ENCODE data around the gene MARCO. TPM values are rescaled to one million over a fixed set of nuclear protein-coding genes. Genes with fewer than 3 reads are reported as not detected.

MARCO gene
- total and polyA plus RNA-seq, 10 of the 15 experiments (the other 5 are each of a cell fraction or from before 2014, with no cell fraction given) = 0.13 to 0.67 (median 0.32) TPM; not detected in 5

- Histone ChIP-seq H3K79me2 (ENCODE audit: control insufficient read depth, insufficient read depth, low read length) (no peaks in the 10 kb centered on the region), H2AFZ (ENCODE audit: control insufficient read depth, low read depth, low read length) (no peak overlapping the region), H3K4me1 (ENCODE audit: control insufficient read depth, insufficient read depth, low read length) (no peaks in the 10 kb centered on the region), H3K4me2 (ENCODE audit: control insufficient read depth, insufficient read depth) (no peak overlapping the region), H3K9ac (ENCODE audit: control insufficient read depth, insufficient read depth, low read length) (no peak overlapping the region), H3K4me3 (no peak overlapping the region), H3K9me3 (replicated peaks; ENCODE audit: control insufficient read depth, insufficient read depth, low read length) (no peaks in the 10 kb centered on the region), H3K27ac (ENCODE audit: control insufficient read depth, insufficient read depth) (no peak overlapping the region), H4K20me1 (ENCODE audit: control insufficient read depth, insufficient read depth) (no peaks in the 10 kb centered on the region), H3K27me3 (replicated peaks in 1 of 2; ENCODE audit: control insufficient read depth in 2 of 2, insufficient read depth in 2 of 2, low read length in 1 of 2) (no peaks in the 10 kb centered on the region; a peak in 1 of 4 replicates), H3K36me3 (ENCODE audit: control insufficient read depth in 2 of 2, insufficient read depth in 2 of 2, low read length in 1 of 2) (no peaks in the 10 kb centered on the region)
- POLR2A ChIA-PET = interaction anchor here (0.6 kb wide), 1 partner anchor 23 kb away, joined by 5 read pairs; no protein-coding TSS in a partner anchor
- DNase-seq (ENCODE audit: low read depth, low spot score) (no peak), ATAC-seq (no peak), FAIRE-seq (no peak)
- CTCF ChIA-PET = no interaction called here
- BruUV-seq (replicated peaks) = no TSS peak
- SMC1A ChIA-PET (ENCODE audit: uncharacterized antibody, unreplicated experiment) = no interaction called here
- TF ChIP-seq SMAD1 (IDR thresholded peaks at IDR 0.05; ENCODE audit: low read depth, partially characterized antibody) (no peak), ZNF592 (IDR thresholded peaks at IDR 0.05) (no peak), SUZ12 (IDR thresholded peaks at IDR 0.05; ENCODE audit: unreplicated experiment) (no peak), BCL11A (IDR thresholded peaks at IDR 0.05; ENCODE audit: low read depth, low read length) (no peak), SRF (IDR thresholded peaks at IDR 0.05; ENCODE audit: low read depth in 2 of 2, low read length in 2 of 2) (no peak), STAT3 (IDR thresholded peaks at IDR 0.05; ENCODE audit: low read depth, low read length) (no peak), RB1 (IDR thresholded peaks at IDR 0.05; ENCODE audit: borderline replicate concordance) (no peak), CHD4 (IDR thresholded peaks at IDR 0.05) (no peak), HDAC2 (IDR thresholded peaks at IDR 0.05) (no peak), PBX3 (IDR thresholded peaks at IDR 0.05; ENCODE audit: insufficient replicate concordance, low read depth, low read length) (no peak), HCFC1 (IDR thresholded peaks at IDR 0.05; ENCODE audit: low read length) (no peak), DPF2 (IDR thresholded peaks at IDR 0.05) (no peak), NFYA (IDR thresholded peaks at IDR 0.05; ENCODE audit: borderline replicate concordance, low read depth, low read length) (no peak), ATF3 (IDR thresholded peaks at IDR 0.05; ENCODE audit: borderline replicate concordance, extremely low read depth, low read depth, low read length) (no peak), POLR2AphosphoS5 (IDR thresholded peaks at IDR 0.05; ENCODE audit: low read length) (no peak), EZH2 (IDR thresholded peaks at IDR 0.05; ENCODE audit: borderline replicate concordance, control insufficient read depth, low read depth, low read length) (no peak), SMC3 (IDR thresholded peaks at IDR 0.05; ENCODE audit: borderline replicate concordance, low read length) (no peak)
- RAD21 ChIA-PET (ENCODE audit: unreplicated experiment) = no interaction called here
- 17% methylated on average over 6 of the region's 6 CpGs for WGBS (ENCODE audit: insufficient coverage, insufficient replicate concordance, low lambda C conversion rate, missing lambda C conversion rate)
- intact Hi-C loops (cut with micrococcal nuclease; ENCODE audit: unreplicated experiment) = no loop called here
- in situ Hi-C loops (cut with MboI) = no loop called here
These were observed 25.3 kb downstream of the MARCO start for GRCh38 chr2:118967124-118967880.
